RWPE2 (cell line): ENCODE results near the gene KCNQ2.
A peak's percentile ranks its signal among the peaks of the same experiment; 100 is the strongest.

Experiments
- ATAC-seq: fragments of 200-7000 bp; cut with Tn5 transposase; 3 replicates; pipeline ENCODE4 v1.9.1; 2021; ENCODE audit warnings: low read depth
- DNase-seq: peaks from one replicate; pipeline ENCODE4 v3.0.0-alpha.2; 2020; ENCODE audit warnings: low spot score
- H3K27ac ChIP-seq: fragments of 450-650 bp; 2 replicates; pipeline ENCODE4 v1.5.1; 2017; ENCODE audit warnings: mild to moderate bottlenecking; ENCODE audit not compliant: poor library complexity, severe bottlenecking
- H3K27me3 ChIP-seq: fragments of 250-450 bp; sonication (Bioruptor Pico); 2 replicates; pipeline ENCODE4 v1.5.1; 2021; ENCODE audit warnings: mild to moderate bottlenecking, moderate library complexity; ENCODE audit not compliant: insufficient read depth, poor library complexity, severe bottlenecking
- H3K36me3 ChIP-seq: fragments of 250-450 bp; sonication (Bioruptor Pico); 2 replicates; pipeline ENCODE4 v1.5.1; 2020; ENCODE audit warnings: low read depth, mild to moderate bottlenecking, moderate library complexity
- H3K4me1 ChIP-seq: fragments of 250-450 bp; sonication (Bioruptor Pico); 2 replicates; pipeline ENCODE4 v1.5.1; 2021; ENCODE audit warnings: mild to moderate bottlenecking, moderate library complexity; ENCODE audit not compliant: insufficient read depth, poor library complexity, severe bottlenecking
- H3K4me3 ChIP-seq: fragments of 250-450 bp; sonication (Bioruptor Pico); 2 replicates; pipeline ENCODE4 v1.5.1; 2021; ENCODE audit warnings: mild to moderate bottlenecking, moderate library complexity; ENCODE audit not compliant: severe bottlenecking
- H3K9me3 ChIP-seq: fragments of 250-450 bp; sonication (Bioruptor Pico); 2 replicates; pipeline ENCODE4 v1.5.1; 2021; ENCODE audit warnings: mild to moderate bottlenecking, moderate library complexity; ENCODE audit not compliant: severe bottlenecking
- TF ChIP-seq, protein P1 (sequence below): fragments of 450-650 bp; IDR thresholded peaks from one replicate; pipeline ENCODE4 v1.5.1; 2017; ENCODE audit warnings: mild to moderate bottlenecking, moderate library complexity; ENCODE audit not compliant: poor library complexity, severe bottlenecking

KCNQ2 gene

GRCh38 chr20:63442100-63442493, 30.4 kb downstream of the KCNQ2 start:
- DNase-seq (peak; percentile 86), ATAC-seq (peak; percentile 56)
- H3K27ac ChIP-seq = no peak overlapping the region
- peaks cover 1% of the 10 kb centered on the region for H3K27me3 ChIP-seq
- H3K4me1 ChIP-seq = no peaks in the 10 kb centered on the region
- TF ChIP-seq, protein P1, sequence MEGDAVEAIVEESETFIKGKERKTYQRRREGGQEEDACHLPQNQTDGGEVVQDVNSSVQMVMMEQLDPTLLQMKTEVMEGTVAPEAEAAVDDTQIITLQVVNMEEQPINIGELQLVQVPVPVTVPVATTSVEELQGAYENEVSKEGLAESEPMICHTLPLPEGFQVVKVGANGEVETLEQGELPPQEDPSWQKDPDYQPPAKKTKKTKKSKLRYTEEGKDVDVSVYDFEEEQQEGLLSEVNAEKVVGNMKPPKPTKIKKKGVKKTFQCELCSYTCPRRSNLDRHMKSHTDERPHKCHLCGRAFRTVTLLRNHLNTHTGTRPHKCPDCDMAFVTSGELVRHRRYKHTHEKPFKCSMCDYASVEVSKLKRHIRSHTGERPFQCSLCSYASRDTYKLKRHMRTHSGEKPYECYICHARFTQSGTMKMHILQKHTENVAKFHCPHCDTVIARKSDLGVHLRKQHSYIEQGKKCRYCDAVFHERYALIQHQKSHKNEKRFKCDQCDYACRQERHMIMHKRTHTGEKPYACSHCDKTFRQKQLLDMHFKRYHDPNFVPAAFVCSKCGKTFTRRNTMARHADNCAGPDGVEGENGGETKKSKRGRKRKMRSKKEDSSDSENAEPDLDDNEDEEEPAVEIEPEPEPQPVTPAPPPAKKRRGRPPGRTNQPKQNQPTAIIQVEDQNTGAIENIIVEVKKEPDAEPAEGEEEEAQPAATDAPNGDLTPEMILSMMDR = peak; percentile 50
- H3K36me3 ChIP-seq = no peaks in the 10 kb centered on the region
- H3K4me3 ChIP-seq = no peak overlapping the region
- H3K9me3 ChIP-seq = peaks cover 2% of the 10 kb centered on the region

GRCh38 chr20:63441136-63442099, 31.0 kb downstream of the KCNQ2 start:
- Histone ChIP-seq H3K27ac (no peak overlapping the region), H3K27me3 (no peaks in the 10 kb centered on the region), H3K4me3 (no peak overlapping the region), H3K4me1 (no peaks in the 10 kb centered on the region), H3K9me3 (peaks cover 2% of the 10 kb centered on the region), H3K36me3 (no peaks in the 10 kb centered on the region)
- DNase-seq (no peak), ATAC-seq (no peak)
- TF ChIP-seq, protein P1 = no peak

DNA sequence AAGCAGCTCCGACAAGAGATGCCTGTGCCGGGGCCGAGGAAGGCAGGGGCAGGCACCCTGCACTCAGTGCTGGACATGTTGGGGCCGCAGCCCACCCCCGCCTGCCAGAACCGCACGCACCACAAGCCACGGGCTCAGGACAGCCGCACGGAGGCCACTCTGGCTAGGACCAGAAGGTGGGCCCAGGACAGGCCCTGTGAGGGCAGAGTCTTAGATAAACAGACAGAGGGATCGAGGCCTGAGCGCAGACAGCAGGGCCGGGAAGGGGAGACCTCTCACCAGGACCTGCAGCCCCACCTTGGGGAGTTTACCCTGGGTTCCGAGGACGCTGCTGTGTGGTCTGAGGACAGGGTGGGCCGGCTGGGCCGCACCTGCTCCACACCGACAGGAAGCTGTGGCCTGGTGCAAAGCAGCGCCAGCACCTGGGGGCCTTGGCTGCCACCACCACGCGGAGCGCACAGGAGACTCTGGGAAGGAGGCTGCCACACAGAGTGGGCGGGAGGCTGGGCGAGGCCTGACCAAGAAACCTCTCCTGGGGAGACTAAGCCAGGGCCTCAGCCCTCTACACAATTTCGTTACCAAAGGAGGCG, 32.0 kb downstream of the KCNQ2 start:
- H3K27ac ChIP-seq = no peak overlapping the region
- H3K9me3 ChIP-seq = peaks cover 2% of the 10 kb centered on the region
- TF ChIP-seq, protein P1 = no peak
- ATAC-seq = 0 out of 3 replicates have a peak, but pooled peaks have one; percentile 6
- DNase-seq = peak; percentile 86
- no peak overlapping the region for H3K4me3 ChIP-seq
- H3K4me1 ChIP-seq = no peaks in the 10 kb centered on the region
- H3K36me3 ChIP-seq = no peaks in the 10 kb centered on the region
- H3K27me3 ChIP-seq = no peaks in the 10 kb centered on the region

DNA sequence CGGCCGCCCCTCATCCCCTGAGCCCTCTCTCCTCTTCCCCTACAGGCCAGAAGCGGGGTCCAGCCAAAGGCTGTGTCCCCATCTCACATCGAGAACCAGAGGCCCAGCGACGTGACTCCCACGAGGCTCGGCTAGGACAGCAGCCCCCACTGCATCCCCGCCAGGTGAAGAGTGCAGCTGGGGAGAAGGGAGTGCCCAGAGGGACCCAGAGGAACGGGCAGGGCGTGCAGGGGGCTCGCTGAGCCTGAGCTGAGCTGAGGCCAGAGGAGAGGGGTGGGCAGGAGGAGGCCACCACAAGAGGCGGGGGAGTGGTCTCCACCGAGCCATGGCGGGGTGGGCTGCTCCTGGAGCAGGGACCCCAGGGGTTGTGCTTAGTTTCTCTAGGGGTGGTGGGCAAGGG, 32.6 kb downstream of the KCNQ2 start:
- Histone ChIP-seq H3K4me3 (no peak overlapping the region), H3K36me3 (no peaks in the 10 kb centered on the region), H3K4me1 (no peaks in the 10 kb centered on the region), H3K27me3 (no peaks in the 10 kb centered on the region), H3K27ac (no peak overlapping the region), H3K9me3 (peaks cover 2% of the 10 kb centered on the region)
- DNase-seq = peak; percentile 79
- TF ChIP-seq, protein P1 = no peak
- ATAC-seq = no peak
